ENCODE results near the gene RFC1. TPM values are rescaled to one million over a fixed set of nuclear protein-coding genes. Genes with fewer than 3 reads are reported as not detected.

Gene RFC1
- polyA plus RNA-seq, 2 donors: 5.2 to 13.3 TPM

DNA sequence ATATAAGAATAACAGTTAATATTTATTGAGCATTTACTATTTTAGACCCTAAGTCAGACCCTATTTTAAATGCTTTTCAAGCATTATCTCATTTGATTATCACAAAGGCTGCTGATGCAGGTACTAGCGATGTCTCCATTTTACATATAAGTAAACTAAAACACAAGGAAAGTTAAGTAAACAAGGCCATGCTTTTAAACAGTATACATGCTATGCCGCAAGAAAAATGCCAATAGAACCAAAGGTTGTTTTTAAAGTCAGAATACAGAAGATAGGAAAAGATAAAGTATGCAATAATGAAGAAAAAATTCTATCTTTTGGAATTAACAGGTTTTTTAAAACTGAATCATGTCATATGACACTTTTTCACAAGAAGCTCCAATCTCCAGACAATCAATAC, 26.2 kb downstream of the RFC1 start:
- no peaks in the 10 kb centered on the region for H3K9me3 ChIP-seq (ENCODE audit: control insufficient read depth in 2 of 2, insufficient read depth in 1 of 2, low read depth in 1 of 2, low read length in 1 of 2)
- WGBS, 2 donors: 92 to 99% methylated on average over 2 of the region's 2 CpGs
- H3K27me3 ChIP-seq (ENCODE audit: control insufficient read depth in 1 of 2, insufficient read depth in 2 of 2, low read length in 2 of 2): no peaks in the 10 kb centered on the region
- H3K4me3 ChIP-seq (ENCODE audit: low read depth in 1 of 2, low read length in 2 of 2): no peak overlapping the region
- no peaks in the 10 kb centered on the region for H3K4me1 ChIP-seq (ENCODE audit: control insufficient read depth in 2 of 2, insufficient read depth in 2 of 2, low read length in 1 of 2)
- no peak overlapping the region for H3K27ac ChIP-seq (ENCODE audit: low read depth in 2 of 2, low read length in 1 of 2)
- H3K36me3 ChIP-seq (ENCODE audit: control insufficient read depth in 2 of 2, insufficient read depth in 2 of 2, low read length in 1 of 2): no peaks in the 10 kb centered on the region

DNA sequence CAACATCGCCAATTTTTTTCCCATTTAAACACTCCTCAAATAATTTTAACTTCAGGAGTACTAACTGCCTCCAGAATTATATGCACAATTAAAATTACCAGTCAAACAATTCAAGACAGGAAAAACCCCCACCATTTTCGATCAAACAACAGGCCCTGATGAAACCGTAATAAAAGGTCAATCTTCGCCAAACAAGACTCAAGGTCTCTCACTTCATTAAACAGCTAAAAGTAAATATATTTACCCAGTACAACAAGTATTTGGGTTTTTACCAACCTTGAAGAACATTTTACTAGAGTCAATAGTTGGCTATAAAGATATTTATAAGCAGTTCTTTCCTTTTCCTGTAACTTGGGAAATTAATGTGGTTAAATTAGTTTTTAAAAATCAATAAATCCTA, 28.3 kb downstream of the RFC1 start:
- 82 to 93% methylated on average over 4 of the region's 4 CpGs for WGBS, 2 donors
- H3K27me3 ChIP-seq (ENCODE audit: control insufficient read depth in 1 of 2, insufficient read depth in 2 of 2, low read length in 2 of 2): no peaks in the 10 kb centered on the region
- no peak overlapping the region for H3K4me3 ChIP-seq (ENCODE audit: low read depth in 1 of 2, low read length in 2 of 2)

DNA sequence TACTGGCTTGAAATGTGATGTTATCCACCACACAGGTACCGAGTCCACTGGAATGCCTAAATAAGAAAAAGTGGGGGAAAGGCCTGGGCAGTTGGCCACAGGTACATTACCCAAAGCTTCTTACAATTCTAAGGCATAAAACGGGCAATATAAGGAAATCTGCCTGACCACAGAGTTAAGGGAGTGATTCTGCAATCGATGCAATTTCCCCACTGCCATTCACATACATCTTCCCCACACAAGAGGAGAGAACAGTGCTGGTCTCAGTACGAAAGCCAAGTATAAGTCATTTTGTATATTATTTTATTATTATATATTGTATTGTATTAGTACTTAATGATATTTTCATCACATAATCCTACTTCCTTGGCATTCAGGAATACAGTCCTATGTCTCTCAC, 30.6 kb downstream of the RFC1 start:
- Histone ChIP-seq H3K27me3 (ENCODE audit: control insufficient read depth in 1 of 2, insufficient read depth in 2 of 2, low read length in 2 of 2) (no peaks in the 10 kb centered on the region), H3K4me3 (ENCODE audit: low read depth in 1 of 2, low read length in 2 of 2) (no peak overlapping the region), H3K9me3 (ENCODE audit: control insufficient read depth in 2 of 2, insufficient read depth in 1 of 2, low read depth in 1 of 2, low read length in 1 of 2) (no peaks in the 10 kb centered on the region), H3K27ac (ENCODE audit: low read depth in 2 of 2, low read length in 1 of 2) (no peak overlapping the region), H3K36me3 (ENCODE audit: control insufficient read depth in 2 of 2, insufficient read depth in 2 of 2, low read length in 1 of 2) (no peaks in the 10 kb centered on the region), H3K4me1 (ENCODE audit: control insufficient read depth in 2 of 2, insufficient read depth in 2 of 2, low read length in 1 of 2) (no peaks in the 10 kb centered on the region)
- 91 to 93% methylated on average over 4 of the region's 4 CpGs for WGBS, 2 donors

More for the DNA sequence above, 28.3 kb downstream of the RFC1 start:
- Histone ChIP-seq H3K9me3 (ENCODE audit: control insufficient read depth in 2 of 2, insufficient read depth in 1 of 2, low read depth in 1 of 2, low read length in 1 of 2) (no peaks in the 10 kb centered on the region), H3K27ac (ENCODE audit: low read depth in 2 of 2, low read length in 1 of 2) (no peak overlapping the region), H3K36me3 (ENCODE audit: control insufficient read depth in 2 of 2, insufficient read depth in 2 of 2, low read length in 1 of 2) (no peaks in the 10 kb centered on the region), H3K4me1 (ENCODE audit: control insufficient read depth in 2 of 2, insufficient read depth in 2 of 2, low read length in 1 of 2) (no peaks in the 10 kb centered on the region)

DNA sequence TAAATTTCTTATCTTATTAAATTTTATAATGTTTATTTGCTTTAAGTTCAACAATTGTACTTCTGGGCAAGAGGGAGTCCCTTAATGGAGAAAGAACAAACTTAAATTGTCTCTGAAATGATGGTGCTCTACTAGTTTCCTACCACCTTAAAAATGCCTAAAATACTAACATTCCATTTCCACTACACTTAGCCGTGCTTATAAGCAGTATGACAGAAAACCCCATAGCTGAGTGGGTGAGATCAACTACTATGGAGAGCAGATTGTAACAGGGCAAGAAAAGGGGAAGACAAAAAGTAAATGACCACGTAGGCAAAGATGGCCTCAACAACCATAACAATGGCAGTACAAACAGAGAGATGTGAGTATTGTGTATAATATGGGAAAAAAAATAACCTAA, 35.0 kb downstream of the RFC1 start:
- H3K27me3 ChIP-seq (ENCODE audit: control insufficient read depth in 1 of 2, insufficient read depth in 2 of 2, low read length in 2 of 2): no peaks in the 10 kb centered on the region
- H3K4me1 ChIP-seq (ENCODE audit: control insufficient read depth in 2 of 2, insufficient read depth in 2 of 2, low read length in 1 of 2): no peaks in the 10 kb centered on the region
- H3K27ac ChIP-seq (ENCODE audit: low read depth in 2 of 2, low read length in 1 of 2): no peak overlapping the region
- no peaks in the 10 kb centered on the region for H3K9me3 ChIP-seq (ENCODE audit: control insufficient read depth in 2 of 2, insufficient read depth in 1 of 2, low read depth in 1 of 2, low read length in 1 of 2)
- WGBS, 2 donors: 90 to 95% methylated on average over 2 of the region's 2 CpGs
- H3K36me3 ChIP-seq (ENCODE audit: control insufficient read depth in 2 of 2, insufficient read depth in 2 of 2, low read length in 1 of 2): no peaks in the 10 kb centered on the region
- H3K4me3 ChIP-seq (ENCODE audit: low read depth in 1 of 2, low read length in 2 of 2): no peak overlapping the region

DNA sequence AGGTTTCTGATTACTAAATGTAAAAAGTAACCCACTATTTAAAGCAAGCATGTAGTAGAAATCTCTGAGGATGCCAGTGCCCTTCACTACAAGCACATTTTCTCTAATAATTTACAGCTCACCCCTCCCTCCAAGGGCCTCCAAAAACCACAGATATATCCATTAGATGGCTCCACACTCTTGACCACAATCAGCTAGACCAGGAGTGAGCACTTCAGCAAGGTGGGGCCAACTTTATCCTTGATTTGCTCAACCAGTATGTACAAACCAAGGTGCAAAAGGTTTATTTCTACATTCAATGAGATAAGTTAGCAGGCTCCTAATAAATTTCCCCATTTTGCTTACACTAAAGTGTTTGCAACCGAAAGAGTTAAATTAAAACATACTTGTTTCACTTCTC, 35.8 kb downstream of the RFC1 start:
- no peaks in the 10 kb centered on the region for H3K9me3 ChIP-seq (ENCODE audit: control insufficient read depth in 2 of 2, insufficient read depth in 1 of 2, low read depth in 1 of 2, low read length in 1 of 2)
- 98 to 100% methylated on average over 1 of the region's 1 CpG for WGBS, 2 donors
- no peaks in the 10 kb centered on the region for H3K27me3 ChIP-seq (ENCODE audit: control insufficient read depth in 1 of 2, insufficient read depth in 2 of 2, low read length in 2 of 2)
- no peaks in the 10 kb centered on the region for H3K4me1 ChIP-seq (ENCODE audit: control insufficient read depth in 2 of 2, insufficient read depth in 2 of 2, low read length in 1 of 2)
- no peaks in the 10 kb centered on the region for H3K36me3 ChIP-seq (ENCODE audit: control insufficient read depth in 2 of 2, insufficient read depth in 2 of 2, low read length in 1 of 2)
- H3K4me3 ChIP-seq (ENCODE audit: low read depth in 1 of 2, low read length in 2 of 2): no peak overlapping the region
- H3K27ac ChIP-seq (ENCODE audit: low read depth in 2 of 2, low read length in 1 of 2): no peak overlapping the region

DNA sequence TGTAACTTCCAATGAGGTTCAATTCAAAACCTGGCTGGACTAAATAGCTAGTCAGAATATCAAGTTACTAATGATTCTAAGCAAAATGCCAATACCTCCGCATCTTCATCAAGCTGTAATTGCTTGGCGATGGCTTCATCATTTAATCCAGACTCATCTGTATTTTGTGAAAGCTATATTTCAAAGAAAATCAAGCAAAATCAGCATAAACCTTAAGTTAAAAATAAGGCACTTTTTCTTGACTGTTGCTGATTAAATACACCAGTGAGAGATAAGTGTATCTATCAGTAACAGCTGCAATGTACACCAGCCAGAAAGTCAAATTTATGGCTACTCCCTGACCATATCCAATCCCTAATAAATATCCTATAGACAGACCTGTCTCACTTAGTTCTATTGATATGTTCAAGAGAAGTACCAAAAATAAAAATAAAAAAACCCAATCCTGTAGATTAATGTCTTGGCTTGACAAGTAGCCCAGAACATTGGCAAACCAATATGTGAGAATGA, 39.6 kb downstream of the RFC1 start:
- H3K4me3 ChIP-seq (ENCODE audit: low read depth in 1 of 2, low read length in 2 of 2): no peak overlapping the region
- no peaks in the 10 kb centered on the region for H3K9me3 ChIP-seq (ENCODE audit: control insufficient read depth in 2 of 2, insufficient read depth in 1 of 2, low read depth in 1 of 2, low read length in 1 of 2)
- H3K27me3 ChIP-seq (ENCODE audit: control insufficient read depth in 1 of 2, insufficient read depth in 2 of 2, low read length in 2 of 2): no peaks in the 10 kb centered on the region
- H3K27ac ChIP-seq (ENCODE audit: low read depth in 2 of 2, low read length in 1 of 2): no peak overlapping the region
- no peaks in the 10 kb centered on the region for H3K4me1 ChIP-seq (ENCODE audit: control insufficient read depth in 2 of 2, insufficient read depth in 2 of 2, low read length in 1 of 2)
- peaks cover 0 to 2% of the 10 kb centered on the region in 2 donors for H3K36me3 ChIP-seq (ENCODE audit: control insufficient read depth in 2 of 2, insufficient read depth in 2 of 2, low read length in 1 of 2)
- WGBS, 2 donors: 97 to 98% methylated on average over 2 of the region's 2 CpGs

DNA sequence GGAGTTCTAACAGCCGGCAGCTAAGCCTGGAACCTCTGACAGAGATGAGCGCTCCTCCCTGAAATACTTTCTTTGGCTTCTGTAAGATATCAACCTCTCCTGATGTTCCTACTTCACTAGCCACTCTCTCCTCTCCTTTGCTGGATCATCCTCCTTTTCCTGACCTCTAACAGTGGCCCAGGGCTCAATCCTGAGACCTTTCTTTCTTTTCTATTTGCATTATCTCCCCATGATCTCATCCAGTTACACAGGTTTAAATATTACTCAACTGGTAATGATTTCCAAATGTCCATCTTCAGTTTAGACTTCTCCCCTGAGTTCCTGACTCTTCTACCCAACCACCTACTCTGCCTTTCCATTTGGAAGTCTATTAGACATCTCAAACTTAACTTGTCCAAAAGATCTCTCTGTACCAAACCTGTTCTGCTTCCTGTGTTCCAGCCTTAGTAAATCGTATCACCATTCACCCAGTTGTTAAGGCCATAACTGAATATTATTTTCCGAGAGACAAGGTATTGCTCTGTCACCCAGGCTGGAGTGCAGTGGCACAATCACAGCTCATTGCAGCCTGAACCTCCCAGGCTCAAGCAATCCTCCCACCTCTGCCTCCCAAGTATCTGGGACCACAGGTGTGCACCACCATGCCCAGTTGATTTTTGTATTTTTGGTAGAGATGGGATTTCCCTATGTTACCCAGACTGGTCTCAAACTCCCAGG, 41.1 kb downstream of the RFC1 start:
- no peaks in the 10 kb centered on the region for H3K9me3 ChIP-seq (ENCODE audit: control insufficient read depth in 2 of 2, insufficient read depth in 1 of 2, low read depth in 1 of 2, low read length in 1 of 2)
- peaks cover 0 to 2% of the 10 kb centered on the region in 2 donors for H3K36me3 ChIP-seq (ENCODE audit: control insufficient read depth in 2 of 2, insufficient read depth in 2 of 2, low read length in 1 of 2)
- no peaks in the 10 kb centered on the region for H3K27me3 ChIP-seq (ENCODE audit: control insufficient read depth in 1 of 2, insufficient read depth in 2 of 2, low read length in 2 of 2)
- H3K27ac ChIP-seq (ENCODE audit: low read depth in 2 of 2, low read length in 1 of 2): no peak overlapping the region
- WGBS, 2 donors: 83 to 98% methylated on average over 4 of the region's 4 CpGs
- no peaks in the 10 kb centered on the region for H3K4me1 ChIP-seq (ENCODE audit: control insufficient read depth in 2 of 2, insufficient read depth in 2 of 2, low read length in 1 of 2)
- no peak overlapping the region for H3K4me3 ChIP-seq (ENCODE audit: low read depth in 1 of 2, low read length in 2 of 2)

DNA sequence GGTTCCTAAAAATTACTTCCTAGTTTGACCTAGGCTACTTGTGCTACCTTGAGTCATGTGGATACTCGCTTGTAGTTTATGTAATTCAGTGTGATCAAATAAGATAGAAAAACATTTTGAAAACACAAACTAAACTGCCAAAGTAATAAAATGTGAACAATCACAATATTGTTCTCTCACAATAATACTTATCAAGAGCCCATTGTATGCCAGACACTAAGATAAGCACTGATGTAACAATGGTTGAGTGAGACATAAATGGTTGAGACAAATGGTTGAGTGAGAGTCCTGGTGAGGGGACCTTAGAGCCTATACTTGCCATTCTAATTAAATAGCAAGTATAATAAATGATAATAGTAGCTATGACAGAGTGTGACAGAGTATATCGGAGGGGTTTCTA, 41.7 kb downstream of the RFC1 start:
- Histone ChIP-seq H3K27me3 (ENCODE audit: control insufficient read depth in 1 of 2, insufficient read depth in 2 of 2, low read length in 2 of 2) (no peaks in the 10 kb centered on the region), H3K4me1 (ENCODE audit: control insufficient read depth in 2 of 2, insufficient read depth in 2 of 2, low read length in 1 of 2) (no peaks in the 10 kb centered on the region), H3K9me3 (ENCODE audit: control insufficient read depth in 2 of 2, insufficient read depth in 1 of 2, low read depth in 1 of 2, low read length in 1 of 2) (no peaks in the 10 kb centered on the region), H3K4me3 (ENCODE audit: low read depth in 1 of 2, low read length in 2 of 2) (no peak overlapping the region), H3K27ac (ENCODE audit: low read depth in 2 of 2, low read length in 1 of 2) (no peak overlapping the region), H3K36me3 (ENCODE audit: control insufficient read depth in 2 of 2, insufficient read depth in 2 of 2, low read length in 1 of 2) (peaks cover 2% of the 10 kb centered on the region in 2 donors)
- WGBS, 2 donors: 90 to 94% methylated on average over 2 of the region's 2 CpGs

DNA sequence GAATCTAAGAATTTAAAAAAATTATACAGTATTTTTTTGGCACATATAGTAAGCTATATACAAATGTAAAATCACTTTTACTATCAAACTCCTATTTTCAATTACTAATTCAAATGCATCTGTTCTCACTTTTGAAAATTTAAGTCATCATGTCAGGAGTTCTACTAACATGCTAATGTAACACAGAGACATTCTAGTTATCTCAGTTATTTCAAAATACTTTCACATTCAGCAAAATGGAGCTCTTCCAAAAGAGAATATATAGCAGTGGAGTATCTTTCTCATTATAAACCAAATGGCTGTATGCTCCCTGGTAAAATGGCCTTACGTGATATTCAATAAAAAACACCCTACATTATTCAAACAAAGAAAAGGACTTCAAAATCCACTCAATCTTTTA, 42.3 kb downstream of the RFC1 start:
- peaks cover 2% of the 10 kb centered on the region in 2 donors for H3K36me3 ChIP-seq (ENCODE audit: control insufficient read depth in 2 of 2, insufficient read depth in 2 of 2, low read length in 1 of 2)
- no peak overlapping the region for H3K27ac ChIP-seq (ENCODE audit: low read depth in 2 of 2, low read length in 1 of 2)
- H3K27me3 ChIP-seq (ENCODE audit: control insufficient read depth in 1 of 2, insufficient read depth in 2 of 2, low read length in 2 of 2): no peaks in the 10 kb centered on the region
- whole genome bisulfite sequencing, 2 donors: 98 to 100% methylated on average over 1 of the region's 1 CpG
- H3K4me3 ChIP-seq (ENCODE audit: low read depth in 1 of 2, low read length in 2 of 2): no peak overlapping the region
- no peaks in the 10 kb centered on the region for H3K9me3 ChIP-seq (ENCODE audit: control insufficient read depth in 2 of 2, insufficient read depth in 1 of 2, low read depth in 1 of 2, low read length in 1 of 2)
- H3K4me1 ChIP-seq (ENCODE audit: control insufficient read depth in 2 of 2, insufficient read depth in 2 of 2, low read length in 1 of 2): no peaks in the 10 kb centered on the region
